Left lobe of liver (tissue), 2 donors: ENCODE results near the gene RBBP8. TPM values are rescaled to one million over a fixed set of nuclear protein-coding genes. Genes with fewer than 3 reads are reported as not detected.

Experiments used
- ATAC-seq: fragments of 200-7000 bp; cut with Tn5 transposase; one replicate; pipeline ENCODE4 v1.9.1; 2020; ENCODE audit warnings: mild to moderate bottlenecking, moderate library complexity
- DNase-seq: peaks from one replicate; pipeline ENCODE4 v3.0.0-alpha.2; 2020; ENCODE audit warnings: low spot score
- total RNA-seq: library from RNA; stranded (reverse); gene quantifications from one replicate; pipeline ENCODE4 v1.2.1, GENCODE V29; 2021
- donor health status: DM: no; HTN: no; CAD: no; lungs with moderate emphysema.
- donor health status: DM: no; HTN: yes; CAD: no.

The RBBP8 gene
- total RNA-seq, 1 donor from 2014 or later, result 11.7 TPM

- no peak for DNase-seq
These were observed 55.1 kb downstream of the RBBP8 start for GRCh38 chr18:22988208-22988607.

GRCh38 chr18:22998344-22998743, 65.2 kb downstream of the RBBP8 start:
- ATAC-seq (no peak), DNase-seq (no peak)

More at GRCh38 chr18:22988208-22988607, 55.1 kb downstream of the RBBP8 start:
- no peak for ATAC-seq

- peak; percentile 40 for ATAC-seq
These were observed 66.1 kb downstream of the RBBP8 start for GRCh38 chr18:22999212-22999611.

GRCh38 chr18:22999647-23000046, 66.5 kb downstream of the RBBP8 start:
- no peak for ATAC-seq
- DNase-seq, result no peak

More at GRCh38 chr18:22999212-22999611, 66.1 kb downstream of the RBBP8 start:
- DNase-seq, result no peak

GRCh38 chr18:23003289-23003688, 70.2 kb downstream of the RBBP8 start:
- no peak for DNase-seq
- no peak for ATAC-seq

GRCh38 chr18:23012249-23012648, 79.1 kb downstream of the RBBP8 start:
- DNase-seq, result no peak
- no peak for ATAC-seq

GRCh38 chr18:23020555-23021294, 87.6 kb downstream of the RBBP8 start:
- ATAC-seq (peak; percentile 44), DNase-seq (no peak)

- no peak for DNase-seq
- no peak for ATAC-seq
These were observed 88.5 kb downstream of the RBBP8 start for GRCh38 chr18:23021623-23022022.

- no peak for ATAC-seq
- no peak for DNase-seq
These were observed 99.0 kb downstream of the RBBP8 start for GRCh38 chr18:23032030-23032582.

GRCh38 chr18:23033056-23033455, 99.9 kb downstream of the RBBP8 start:
- DNase-seq, result no peak
- no peak for ATAC-seq

GRCh38 chr18:23036660-23037201, 103.6 kb downstream of the RBBP8 start:
- no peak for DNase-seq
- no peak for ATAC-seq

- ATAC-seq (no peak), DNase-seq (no peak)
These were observed 104.5 kb downstream of the RBBP8 start for GRCh38 chr18:23037646-23038045.

- DNase-seq, result no peak
- ATAC-seq, result no peak
These were observed 105.6 kb downstream of the RBBP8 start for GRCh38 chr18:23038712-23039111.

GRCh38 chr18:23042133-23042532, 109.0 kb downstream of the RBBP8 start:
- no peak for DNase-seq
- no peak for ATAC-seq

- DNase-seq, result no peak
These were observed 110.8 kb downstream of the RBBP8 start for GRCh38 chr18:23043803-23044376.

GRCh38 chr18:23049698-23050373, 116.7 kb downstream of the RBBP8 start:
- DNase-seq (no peak), ATAC-seq (no peak)

More at GRCh38 chr18:23043803-23044376, 110.8 kb downstream of the RBBP8 start:
- no peak for ATAC-seq

GRCh38 chr18:23053776-23054457, 120.8 kb downstream of the RBBP8 start:
- ATAC-seq, result peak; percentile 40
- DNase-seq, result no peak

- no peak for ATAC-seq
- DNase-seq, result no peak
These were observed 121.4 kb downstream of the RBBP8 start for GRCh38 chr18:23054553-23054952.

GRCh38 chr18:23056315-23056714, 123.2 kb downstream of the RBBP8 start:
- ATAC-seq, result no peak
- no peak for DNase-seq

GRCh38 chr18:23057096-23057495, 124.0 kb downstream of the RBBP8 start:
- no peak for ATAC-seq

More at GRCh38 chr18:23057096-23057495, 124.0 kb downstream of the RBBP8 start:
- DNase-seq, result no peak
